Smooth muscle cell (in vitro differentiated cells): ENCODE measurements around the gene NHLRC3. TPM values are rescaled to one million over a fixed set of nuclear protein-coding genes. Genes with fewer than 3 reads are reported as not detected.

ENCODE experiments used
- DNase-seq: peaks from one replicate; lab custom pipeline; 2025; ENCODE audit not compliant: unreplicated experiment; lab: John Stamatoyannopoulos, UW
- H2AFZ ChIP-seq: fragments of 200-600 bp; sonication (generic); 2 replicates; pipeline ENCODE4 v1.6.0; 2016; ENCODE audit warnings: antibody characterized with exemption, low read depth, mild to moderate bottlenecking
- H3F3A ChIP-seq: fragments of 200-600 bp; sonication (generic); 2 replicates; pipeline ENCODE4 v1.6.0; 2017; ENCODE audit warnings: antibody characterized with exemption, low read depth
- H3K27ac ChIP-seq: fragments of 200-600 bp; sonication (generic); 2 replicates; pipeline ENCODE4 v1.5.1; 2016; ENCODE audit warnings: low read depth, mild to moderate bottlenecking
- H3K27me3 ChIP-seq: fragments of 200-600 bp; sonication (generic); 2 replicates; pipeline ENCODE4 v1.6.1; 2016; ENCODE audit warnings: low read depth, mild to moderate bottlenecking
- H3K36me3 ChIP-seq: fragments of 200-600 bp; sonication (generic); 2 replicates; pipeline ENCODE4 v1.5.1; 2016; ENCODE audit warnings: low read depth
- H3K4me1 ChIP-seq: fragments of 200-600 bp; sonication (generic); 2 replicates; pipeline ENCODE4 v1.5.1; 2016; ENCODE audit warnings: low read depth
- H3K4me2 ChIP-seq: fragments of 200-600 bp; sonication (generic); 2 replicates; pipeline ENCODE4 v1.6.0; 2016; ENCODE audit warnings: mild to moderate bottlenecking
- H3K4me3 ChIP-seq: fragments of 200-600 bp; sonication (generic); 2 replicates; pipeline ENCODE4 v1.5.1; 2016; ENCODE audit warnings: mild to moderate bottlenecking
- H3K79me2 ChIP-seq: fragments of 200-600 bp; sonication (generic); 2 replicates; pipeline ENCODE4 v1.6.0; 2016; ENCODE audit warnings: low read depth, mild to moderate bottlenecking
- H3K9ac ChIP-seq: fragments of 200-600 bp; sonication (generic); 2 replicates; pipeline ENCODE4 v1.6.0; 2016; ENCODE audit warnings: low read depth
- H3K9me3 ChIP-seq: fragments of 200-600 bp; sonication (generic); replicated peaks from 2 replicates; pipeline ENCODE4 v1.5.1; 2016; ENCODE audit warnings: low read depth
- H4K20me1 ChIP-seq: fragments of 200-600 bp; sonication (generic); 2 replicates; pipeline ENCODE4 v1.6.0; 2016; ENCODE audit warnings: low read depth
- WGBS: methylation state at CpG from one replicate; pipeline ENCODE4 v1.1.7; 2016; ENCODE audit warnings: low lambda C conversion rate; 5-methylcytosine and 5-hydroxymethylcytosine counted together
- polyA plus RNA-seq: library from polyadenylated mRNA; unstranded; fragments of >200 nt; fragmentation: Nextera tagmentation; extraction: Ambion mirVana; gene quantifications from 2 replicates; pipeline ENCODE4 v1.2.1, GENCODE V29; 2016
- total RNA-seq: library from RNA; depleted of rRNA; stranded (reverse); fragments of >200 nt; gene quantifications from 2 replicates; pipeline ENCODE4 v1.2.3, GENCODE V29; 2014
- TF ChIP-seq, protein P1 (sequence below): fragments of 200-600 bp; sonication (generic); IDR thresholded peaks from 2 replicates; pipeline ENCODE4 v1.5.1; 2017; ENCODE audit warnings: borderline replicate concordance, mild to moderate bottlenecking, antibody characterized with exemption; ENCODE audit not compliant: insufficient read depth, poor library complexity, severe bottlenecking

NHLRC3 gene
- total and polyA plus RNA-seq, 2 experiments from 2014 or later: 6.2 to 11.5 TPM

DNA sequence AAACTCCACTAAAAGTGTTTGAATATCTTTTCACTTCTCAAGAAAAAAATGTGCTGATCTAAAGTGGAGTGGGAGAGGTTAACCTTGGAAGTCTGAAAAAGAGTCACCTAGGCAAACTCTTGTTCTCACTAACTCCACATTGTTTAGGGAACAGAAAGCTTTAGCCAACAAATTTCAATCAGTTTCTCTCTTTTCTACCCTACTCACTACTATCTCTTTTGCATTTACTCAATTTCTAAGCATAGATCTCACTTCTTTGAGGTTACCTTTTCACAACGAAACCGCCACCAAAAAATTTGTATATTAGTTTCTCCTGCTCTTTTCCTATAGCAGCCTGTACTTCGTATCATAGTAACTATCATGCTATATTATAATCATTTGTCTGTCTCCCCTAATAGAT, 6.3 kb downstream of the NHLRC3 start:
- Histone ChIP-seq H3K9ac (no peak overlapping the region), H3K9me3 (no peaks in the 10 kb centered on the region), H3K27ac (no peak overlapping the region), H3K4me1 (peaks cover 1% of the 10 kb centered on the region), H2AFZ (no peak overlapping the region), H3K27me3 (no peaks in the 10 kb centered on the region), H3K79me2 (no peaks in the 10 kb centered on the region), H3K4me3 (no peak overlapping the region), H4K20me1 (no peaks in the 10 kb centered on the region), H3K36me3 (no peaks in the 10 kb centered on the region), H3F3A (no peaks in the 10 kb centered on the region), H3K4me2 (no peak overlapping the region)
- DNase-seq: no peak
- TF ChIP-seq, protein P1, sequence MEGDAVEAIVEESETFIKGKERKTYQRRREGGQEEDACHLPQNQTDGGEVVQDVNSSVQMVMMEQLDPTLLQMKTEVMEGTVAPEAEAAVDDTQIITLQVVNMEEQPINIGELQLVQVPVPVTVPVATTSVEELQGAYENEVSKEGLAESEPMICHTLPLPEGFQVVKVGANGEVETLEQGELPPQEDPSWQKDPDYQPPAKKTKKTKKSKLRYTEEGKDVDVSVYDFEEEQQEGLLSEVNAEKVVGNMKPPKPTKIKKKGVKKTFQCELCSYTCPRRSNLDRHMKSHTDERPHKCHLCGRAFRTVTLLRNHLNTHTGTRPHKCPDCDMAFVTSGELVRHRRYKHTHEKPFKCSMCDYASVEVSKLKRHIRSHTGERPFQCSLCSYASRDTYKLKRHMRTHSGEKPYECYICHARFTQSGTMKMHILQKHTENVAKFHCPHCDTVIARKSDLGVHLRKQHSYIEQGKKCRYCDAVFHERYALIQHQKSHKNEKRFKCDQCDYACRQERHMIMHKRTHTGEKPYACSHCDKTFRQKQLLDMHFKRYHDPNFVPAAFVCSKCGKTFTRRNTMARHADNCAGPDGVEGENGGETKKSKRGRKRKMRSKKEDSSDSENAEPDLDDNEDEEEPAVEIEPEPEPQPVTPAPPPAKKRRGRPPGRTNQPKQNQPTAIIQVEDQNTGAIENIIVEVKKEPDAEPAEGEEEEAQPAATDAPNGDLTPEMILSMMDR: no peak
- 99% methylated on average over 3 of the region's 3 CpGs for WGBS

DNA sequence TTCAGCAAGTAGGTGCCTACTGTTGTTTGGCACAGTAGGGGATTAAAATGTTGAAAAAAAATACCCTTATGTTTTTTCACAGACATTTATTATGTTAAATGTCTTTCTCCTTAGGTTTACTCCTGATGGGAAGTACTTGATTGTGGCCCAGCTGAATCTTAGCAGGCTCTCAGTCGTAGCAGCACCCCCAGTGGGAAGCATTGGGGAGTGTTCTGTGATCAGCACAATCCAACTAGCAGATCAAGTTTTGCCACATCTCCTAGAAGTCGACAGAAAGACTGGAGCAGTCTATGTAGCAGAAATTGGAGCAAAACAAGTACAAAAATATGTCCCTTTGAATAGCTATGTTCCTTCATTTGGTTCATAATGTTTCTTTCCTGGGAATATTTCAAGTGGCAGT, 9.3 kb downstream of the NHLRC3 start:
- Histone ChIP-seq H3K36me3 (no peaks in the 10 kb centered on the region), H3K9me3 (no peaks in the 10 kb centered on the region), H4K20me1 (no peaks in the 10 kb centered on the region), H3F3A (no peaks in the 10 kb centered on the region), H3K79me2 (no peaks in the 10 kb centered on the region), H3K4me1 (no peaks in the 10 kb centered on the region), H2AFZ (no peak overlapping the region), H3K9ac (no peak overlapping the region), H3K27me3 (no peaks in the 10 kb centered on the region), H3K27ac (no peak overlapping the region), H3K4me3 (no peak overlapping the region), H3K4me2 (no peak overlapping the region)
- WGBS: 38% methylated on average over 2 of the region's 2 CpGs
- TF ChIP-seq, protein P1: no peak
- no peak for DNase-seq

DNA sequence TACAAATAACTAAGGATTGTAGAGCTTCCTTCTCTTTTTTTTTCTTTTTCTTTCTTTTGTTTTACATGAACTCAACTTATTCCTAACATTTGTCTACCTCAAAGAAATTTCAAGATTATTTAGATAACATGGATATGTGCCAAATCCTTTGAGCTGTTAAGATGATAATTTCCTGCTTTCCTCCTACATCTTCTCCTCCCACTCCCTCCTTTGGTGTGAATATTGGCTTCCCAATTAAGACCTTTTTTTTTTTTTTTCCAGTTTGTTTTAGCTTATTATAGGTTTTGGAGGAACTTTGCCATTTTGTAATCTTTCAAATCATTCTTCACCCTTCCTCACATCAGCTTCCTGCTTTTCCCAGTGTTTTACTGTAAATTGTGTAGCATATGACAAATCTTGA, 10.6 kb downstream of the NHLRC3 start:
- Histone ChIP-seq H3K27ac (no peak overlapping the region), H4K20me1 (no peaks in the 10 kb centered on the region), H3K4me3 (no peak overlapping the region), H3K9ac (no peak overlapping the region), H3K79me2 (no peaks in the 10 kb centered on the region), H3K27me3 (no peaks in the 10 kb centered on the region), H3K4me1 (no peaks in the 10 kb centered on the region), H3K4me2 (no peak overlapping the region), H3K9me3 (no peaks in the 10 kb centered on the region), H3F3A (no peaks in the 10 kb centered on the region), H3K36me3 (no peaks in the 10 kb centered on the region), H2AFZ (no peak overlapping the region)
- no peak for DNase-seq
- TF ChIP-seq, protein P1: no peak

DNA sequence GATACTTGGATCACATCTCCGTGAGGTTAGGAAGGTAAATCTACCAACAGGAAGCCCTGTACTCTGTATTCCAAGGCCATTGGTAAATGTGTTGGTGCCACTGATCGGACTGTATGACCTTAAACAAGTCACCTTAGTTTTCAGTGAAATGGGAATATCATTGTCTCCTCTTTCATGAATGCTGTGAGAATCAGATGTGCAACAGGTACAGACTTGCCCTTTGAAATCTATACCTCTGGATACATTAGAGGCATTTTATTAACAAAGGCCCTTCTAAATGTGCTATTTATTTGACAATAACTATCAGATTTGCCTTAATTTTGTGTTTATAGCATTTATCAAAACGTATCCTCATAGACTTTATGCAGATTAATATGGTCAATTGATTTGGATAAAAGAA, 11.0 kb downstream of the NHLRC3 start:
- TF ChIP-seq, protein P1: no peak
- Histone ChIP-seq H4K20me1 (no peaks in the 10 kb centered on the region), H3K79me2 (no peaks in the 10 kb centered on the region), H3K4me3 (no peak overlapping the region), H3K27me3 (no peaks in the 10 kb centered on the region), H3K4me2 (no peak overlapping the region), H3F3A (no peaks in the 10 kb centered on the region), H2AFZ (no peak overlapping the region), H3K9me3 (no peaks in the 10 kb centered on the region), H3K27ac (no peak overlapping the region), H3K36me3 (no peaks in the 10 kb centered on the region), H3K4me1 (no peaks in the 10 kb centered on the region), H3K9ac (no peak overlapping the region)
- DNase-seq: no peak
- 89% methylated on average over 3 of the region's 3 CpGs for WGBS
